Right renal pelvis (tissue), 4 donors: Measurements from ENCODE around the gene CALCA. TPM values are rescaled to one million over a fixed set of nuclear protein-coding genes. Genes with fewer than 3 reads are reported as not detected.
"Not testable (repeated sequence)": the region's sequence is repeated elsewhere in the genome, so short reads cannot be mapped to it uniquely, and the experiment has no call there.

Source experiments
- DNase-seq, 4 donors: peaks; one replicate each; pipeline ENCODE4 v3.0.0-alpha.2; 2013; ENCODE audit warnings: low read depth in 4 of 4, low spot score in 3 of 4, missing footprints in 1 of 4
- polyA plus RNA-seq, 4 donors: library from polyadenylated mRNA; unstranded; fragments of 120-200 nt; gene quantifications; one replicate each; pipeline ENCODE4 v1.2.1, GENCODE V29; 2013; ENCODE audit not compliant: insufficient read length in 4 of 4

The CALCA gene
- 10 to 100 TPM; 11.6 to 13.4 (median 12.3) TPM for polyA plus RNA-seq

DNA sequence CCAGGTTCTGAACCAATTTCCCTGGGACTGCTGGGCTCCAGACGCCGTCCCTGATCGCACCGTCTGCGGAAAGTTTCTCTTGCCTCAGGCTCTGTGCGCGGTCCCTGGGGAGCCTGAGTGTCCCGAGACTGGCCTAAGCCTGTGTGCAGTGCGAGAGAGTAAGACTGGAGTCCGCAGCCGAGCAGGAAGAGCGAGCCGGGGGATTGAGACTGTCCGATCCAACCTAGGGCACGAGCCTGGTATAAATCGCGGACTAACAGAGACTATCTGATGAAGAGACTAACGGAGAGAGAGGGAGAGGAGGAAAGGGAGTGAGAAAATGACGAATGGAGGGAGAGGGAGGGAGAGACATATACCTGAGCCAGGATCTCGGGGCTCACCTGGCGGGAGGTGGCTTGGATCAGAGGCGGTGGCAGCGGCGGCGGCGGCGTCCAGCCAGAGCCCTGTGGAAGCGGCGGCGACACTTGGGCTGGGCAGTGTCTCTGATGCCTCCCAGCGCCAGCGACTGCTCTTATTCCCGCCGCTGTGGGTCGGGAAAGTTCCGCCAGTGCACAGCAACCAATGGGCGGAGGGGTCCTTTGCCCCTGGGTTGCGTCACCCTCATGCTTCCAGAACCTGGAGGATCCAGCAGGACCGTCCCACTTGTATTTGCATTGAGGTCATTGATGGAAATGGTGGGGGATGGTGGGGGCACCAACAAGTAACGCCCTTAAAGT is at the start of gene CALCA:
Gene CALCA (minus strand): TSS at position 487 of the 716 bp plus-strand sequence. CDS start 1,159 bp downstream, outside the sequence.
- DNase-seq, result no peak

GRCh38 chr11:15016200-15016599 is 44.0 kb upstream of the CALCA start:
- no peak for DNase-seq

DNA sequence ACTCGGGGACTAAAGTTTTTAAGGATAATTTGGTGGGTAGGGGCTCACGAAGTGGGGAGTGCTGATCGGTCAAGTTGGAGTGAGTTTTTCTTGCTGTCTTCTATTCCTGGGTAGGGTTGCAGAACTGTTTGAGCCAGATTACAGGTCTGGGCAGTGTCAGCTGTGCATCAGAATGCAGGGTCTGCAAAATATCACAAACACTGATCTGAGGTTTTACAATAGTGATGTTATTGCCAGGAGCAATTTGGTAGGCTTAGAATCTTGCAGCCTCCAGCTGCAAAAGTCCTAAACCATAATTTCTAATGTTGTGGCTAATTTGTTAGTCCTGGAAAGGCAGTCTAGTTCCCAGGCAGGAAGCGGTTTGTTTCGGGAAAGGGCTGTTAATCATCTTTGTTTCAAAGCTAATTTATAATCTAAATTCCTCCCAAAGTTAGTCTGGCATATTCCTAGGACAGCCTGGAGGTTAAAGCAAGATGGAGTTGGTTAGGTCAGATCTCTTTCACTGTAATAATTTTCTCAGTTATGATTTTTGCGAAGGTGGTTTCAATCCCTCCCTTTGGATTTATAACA is 39.7 kb upstream of the CALCA start:
- DNase-seq, result no peak

DNA sequence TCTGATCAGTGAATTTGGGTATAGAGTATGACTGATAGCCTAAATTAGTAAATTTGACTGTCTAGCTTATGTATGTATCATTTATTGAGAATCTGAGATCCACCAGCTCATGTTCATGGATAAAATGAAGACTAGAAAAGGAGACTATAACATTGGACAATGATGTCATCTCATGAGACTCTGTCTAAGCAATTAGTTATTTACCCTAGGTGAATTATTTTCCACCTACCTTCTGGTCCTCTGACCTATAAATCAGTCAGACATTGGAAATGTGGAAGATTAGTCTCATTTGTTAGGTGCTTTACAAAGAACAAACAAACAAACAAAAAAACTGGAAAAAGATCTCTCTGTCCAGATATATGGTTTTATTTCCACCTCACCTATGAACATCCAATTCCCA is 38.7 kb upstream of the CALCA start:
- no peak for DNase-seq

- peak in 1 of 4 donors; percentile 2 for DNase-seq
These were observed 34.1 kb upstream of the CALCA start for GRCh38 chr11:15006139-15006759.

DNA sequence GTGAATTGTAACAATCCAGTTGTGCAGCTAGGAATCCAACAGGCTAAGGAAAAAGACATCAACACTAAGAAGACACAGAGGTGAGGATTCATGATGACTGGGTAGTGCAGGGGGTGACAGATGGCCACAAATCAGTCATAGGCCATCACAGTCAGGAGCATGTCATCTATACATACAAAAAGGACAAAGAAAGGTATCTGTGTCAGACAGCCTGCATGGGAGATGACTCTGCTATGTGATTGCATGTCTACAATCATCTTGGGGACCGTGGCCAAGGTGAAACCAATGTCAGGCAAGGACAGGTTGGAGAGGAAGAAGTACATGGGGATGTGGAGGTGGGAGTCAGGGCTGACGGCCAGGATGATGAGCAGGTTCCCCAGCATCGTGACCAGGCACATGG is 16.0 kb upstream of the CALCA start:
- not testable (repeated sequence) for DNase-seq

GRCh38 chr11:14981507-14981906 is 9.4 kb upstream of the CALCA start:
- no peak for DNase-seq

GRCh38 chr11:14980854-14981253 is 8.7 kb upstream of the CALCA start:
- no peak for DNase-seq

- DNase-seq, result no peak
These were observed 5.1 kb upstream of the CALCA start for GRCh38 chr11:14977101-14977880.

DNA sequence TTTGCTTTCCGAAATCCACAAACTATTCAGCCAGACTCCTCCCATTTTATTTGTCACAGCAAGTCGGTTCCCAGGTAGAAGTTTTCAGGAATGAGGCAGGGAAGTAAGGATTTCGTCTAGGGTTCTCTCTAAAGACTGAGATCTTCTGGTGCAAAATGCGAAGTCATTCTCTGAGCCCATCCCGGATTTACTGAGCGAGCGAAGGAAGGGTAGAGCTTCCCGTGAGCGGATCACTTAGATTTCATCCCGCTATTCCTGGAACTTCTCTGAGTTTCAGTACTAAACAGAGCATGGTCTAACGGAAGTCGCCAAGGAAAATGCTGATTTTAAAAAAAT is 3.1 kb upstream of the CALCA start:
- DNase-seq, result no peak

GRCh38 chr11:14974515-14975251 is 2.5 kb upstream of the CALCA start:
- no peak for DNase-seq

- DNase-seq, result no peak
These were observed 1.7 kb upstream of the CALCA start for GRCh38 chr11:14973621-14974514.

- DNase-seq, result no peak
These were observed 687 bp upstream of the CALCA start for GRCh38 chr11:14972581-14973495.

GRCh38 chr11:14969901-14970323 is 2.2 kb downstream of the CALCA start:
- no peak for DNase-seq

DNA sequence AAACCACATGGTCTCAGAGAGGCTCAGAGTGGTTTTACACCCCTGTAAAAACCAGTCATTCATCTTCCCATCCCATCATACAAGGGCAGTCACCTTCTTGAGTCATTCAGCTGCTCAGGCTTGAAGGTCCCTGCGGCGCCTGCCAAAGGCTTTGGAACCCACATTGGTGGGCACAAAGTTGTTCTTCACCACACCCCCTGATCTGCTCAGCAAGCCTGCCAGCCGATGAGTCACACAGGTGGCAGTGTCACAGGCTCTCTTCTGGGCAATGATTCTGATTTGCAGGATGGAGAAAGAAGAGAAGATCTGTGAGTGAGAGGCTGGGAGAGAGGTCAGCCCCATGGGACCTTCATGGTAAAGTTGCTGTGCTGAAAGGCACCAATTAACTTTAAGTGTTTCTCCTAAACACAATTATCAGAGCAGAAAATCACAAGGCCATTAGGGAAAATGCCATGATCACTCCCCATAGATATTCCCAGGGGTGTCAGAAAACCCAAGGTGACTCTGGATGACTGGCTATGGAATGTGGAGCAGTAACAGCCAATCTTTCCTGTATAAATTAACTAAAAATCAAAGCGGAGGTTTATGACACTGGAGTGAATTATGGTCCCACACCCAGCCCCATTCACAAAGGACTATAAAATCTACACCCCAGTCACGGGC is 4.4 kb downstream of the CALCA start:
- no peak for DNase-seq

DNA sequence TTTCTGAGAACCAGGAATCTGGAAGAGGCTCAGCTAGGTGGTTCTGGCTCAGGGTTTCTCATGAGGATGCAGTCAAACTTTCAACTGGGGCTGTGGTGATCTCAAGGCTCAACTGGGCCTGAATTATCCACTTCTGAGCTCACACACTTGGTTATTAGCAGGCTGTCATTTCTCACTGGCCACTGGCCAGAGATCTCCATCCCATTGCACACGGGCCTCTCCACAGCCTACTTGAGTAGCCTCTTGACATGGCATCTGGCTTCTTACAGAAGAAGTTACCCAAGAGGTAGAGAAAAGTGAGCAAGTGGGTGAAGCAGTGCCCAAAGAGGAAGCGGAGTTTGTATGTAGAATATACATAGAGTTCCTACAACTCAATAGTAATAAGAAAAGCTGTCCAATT is 16.0 kb downstream of the CALCA start:
- no peak for DNase-seq

GRCh38 chr11:14954581-14954980 is 17.6 kb downstream of the CALCA start:
- no peak for DNase-seq

DNA sequence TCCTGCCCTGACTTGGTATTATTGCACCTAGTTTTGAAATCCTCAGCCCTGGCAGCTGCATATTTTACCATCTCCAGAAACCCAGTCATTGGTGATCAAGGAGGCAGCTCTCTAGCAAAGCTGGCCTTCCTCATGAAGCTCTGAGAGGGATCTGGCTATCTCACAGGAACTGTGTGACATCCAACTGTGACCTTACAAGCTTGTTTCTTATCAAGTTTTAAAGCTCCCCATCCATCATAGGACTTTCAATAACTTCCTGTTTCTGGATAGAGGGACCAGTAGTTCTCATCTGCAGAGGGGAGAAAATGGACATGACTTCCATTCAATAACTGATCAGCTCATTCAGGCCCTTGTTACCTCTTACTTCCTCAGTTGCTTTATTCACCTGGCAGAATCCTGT is 18.2 kb downstream of the CALCA start:
- DNase-seq, result no peak
